SK-N-MC (cell line): ENCODE results near the gene SLC4A7.

Experiments
- EZH2 ChIP-seq: fragments of 200-600 bp; sonication (generic); IDR thresholded peaks from one replicate; pipeline ENCODE4 v1.6.1; 2017; ENCODE audit warnings: antibody characterized with exemption
- POLR2AphosphoS5 ChIP-seq: IDR thresholded peaks from 2 replicates; pipeline ENCODE4 v1.6.1; 2012; ENCODE audit warnings: mild to moderate bottlenecking, low read depth, low read length, borderline replicate concordance

DNA sequence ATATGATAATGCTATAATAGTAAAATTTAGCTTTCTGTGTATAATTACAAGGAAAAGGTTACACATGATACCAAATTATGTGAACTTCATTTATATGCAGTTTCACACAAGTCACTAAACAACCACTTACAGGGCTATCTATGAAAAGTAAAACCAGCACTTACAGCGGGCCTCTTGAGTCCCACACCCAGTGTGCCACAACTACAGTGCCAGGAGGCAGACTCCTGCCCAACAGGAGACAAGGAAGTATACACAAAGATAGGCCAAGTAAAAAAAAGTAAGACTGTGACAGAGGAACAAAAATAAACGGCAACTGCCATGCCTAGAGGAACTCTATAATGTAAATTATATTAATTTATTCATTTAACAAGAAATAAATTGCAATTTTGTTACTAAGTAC, 61.6 kb downstream of the SLC4A7 start:
- TF ChIP-seq EZH2 (no peak), POLR2AphosphoS5 (no peak)
